Activated T-cell treated with anti-CD3 and anti-CD28 coated beads for 48 hours (primary cell): ENCODE measurements around the gene CXCL16.
"Not testable (repeated sequence)": the region's sequence is repeated elsewhere in the genome, so short reads cannot be mapped to it uniquely, and the experiment has no call there.

Source experiments
- DNase-seq: peaks from one replicate; pipeline ENCODE4 v3.0.0-alpha.2; 2020; ENCODE audit warnings: low read depth

CXCL16 gene

GRCh38 chr17:4696437-4696805 lies 43.3 kb downstream of the CXCL16 start:
- no peak for DNase-seq

DNA sequence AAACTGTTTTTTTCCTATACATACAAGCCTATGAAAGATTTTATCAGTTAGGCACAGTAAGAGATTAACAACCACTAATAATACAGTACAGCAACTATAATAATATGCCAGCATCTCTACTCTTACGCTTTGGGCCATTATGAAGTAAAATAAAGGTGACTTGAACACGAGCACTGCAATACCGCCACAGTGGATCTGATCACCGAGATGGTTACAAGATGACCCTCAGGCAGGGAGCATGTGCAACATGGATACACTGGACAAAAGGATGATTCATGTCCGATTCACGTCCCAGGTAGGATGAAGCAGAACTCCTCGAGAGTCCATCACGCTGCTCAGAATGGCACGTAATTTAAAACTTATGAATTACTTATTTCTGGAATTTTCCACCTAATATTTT lies 46.3 kb downstream of the CXCL16 start:
- DNase-seq = no peak

GRCh38 chr17:4691686-4692085 lies 48.0 kb downstream of the CXCL16 start:
- no peak for DNase-seq

- no peak for DNase-seq
Observed at GRCh38 chr17:4690745-4691144, 49.0 kb downstream of the CXCL16 start.

DNA sequence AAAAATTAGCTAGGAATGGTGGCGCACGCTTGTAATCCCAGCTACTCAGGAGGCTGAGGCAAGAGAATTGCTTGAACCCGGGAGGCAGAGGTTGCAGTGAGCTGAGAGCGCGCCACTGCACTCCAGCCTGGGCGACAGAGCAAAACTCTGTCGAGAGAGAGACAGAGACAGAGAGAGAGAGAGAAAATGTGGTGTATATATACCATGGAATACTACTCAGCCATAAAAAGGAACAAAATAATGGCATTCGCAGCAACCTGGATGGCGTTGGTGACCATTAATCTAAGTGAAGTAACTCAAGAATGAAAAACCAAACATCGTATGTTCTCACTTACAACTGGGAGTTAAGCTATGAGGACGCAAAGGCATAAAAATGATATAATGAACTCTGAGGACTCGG lies 49.9 kb downstream of the CXCL16 start:
- not testable (repeated sequence) for DNase-seq

DNA sequence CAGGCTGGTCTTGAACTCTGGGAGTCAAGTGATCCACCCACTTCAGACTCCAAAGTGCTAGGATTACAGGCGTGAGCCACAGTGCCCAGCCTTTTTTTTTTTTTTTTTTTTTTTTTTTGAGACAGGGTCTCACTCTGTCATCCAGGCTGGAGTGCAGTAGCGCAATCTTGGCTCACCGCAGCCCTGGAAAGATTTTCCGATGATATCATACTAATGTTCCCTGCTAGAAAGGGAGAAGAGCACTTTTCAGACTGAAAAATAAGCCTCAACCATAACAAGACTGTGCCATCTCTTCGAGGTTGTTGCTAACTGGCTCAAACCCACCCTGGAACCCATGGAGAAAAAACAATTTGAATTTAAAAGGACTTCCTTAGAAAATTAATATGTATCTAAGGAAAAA lies 56.0 kb downstream of the CXCL16 start:
- DNase-seq = not testable (repeated sequence)
